OCI-LY3 (cell line): ENCODE results near the gene RHOB.

Experiments
- H2AFZ ChIP-seq: fragments of 200-600, 300-600 bp; shearing (Covaris generic); 2 replicates; pipeline ENCODE4 v1.6.0; 2014; ENCODE audit warnings: antibody characterized with exemption, low read depth, low read length
- H3K27ac ChIP-seq: fragments of 200-600, 300-600 bp; sonication (generic); 2 replicates; pipeline ENCODE4 v1.5.1; 2014; ENCODE audit warnings: mild to moderate bottlenecking, low read length, moderate library complexity, mixed read lengths
- H3K27me3 ChIP-seq: fragments of 200-600, 300-600 bp; sonication (generic); 2 replicates; pipeline ENCODE4 v1.6.1; 2014; ENCODE audit warnings: low read depth, low read length, mixed read lengths
- H3K36me3 ChIP-seq: fragments of 200-600, 300-600 bp; sonication (generic); replicated peaks from 2 replicates; pipeline ENCODE3; 2014; ENCODE audit warnings: low read depth, low read length, mixed read lengths
- H3K4me1 ChIP-seq: fragments of 300-600, 200-600 bp; sonication (generic); 2 replicates; pipeline ENCODE4 v1.6.1; 2014; ENCODE audit warnings: low read length, mixed read lengths
- H3K4me2 ChIP-seq: fragments of 200-600, 300-600 bp; sonication (generic); 2 replicates; pipeline ENCODE4 v1.6.1; 2014; ENCODE audit warnings: low read length, mixed read lengths
- H3K4me3 ChIP-seq: fragments of 300-600, 200-600 bp; sonication (generic); 2 replicates; pipeline ENCODE4 v1.5.1; 2014; ENCODE audit warnings: antibody characterized with exemption, mild to moderate bottlenecking, low read length, moderate library complexity
- H3K79me2 ChIP-seq: fragments of 300-600, 200-600 bp; shearing (Covaris generic); 2 replicates; pipeline ENCODE4 v1.6.1; 2014; ENCODE audit warnings: mild to moderate bottlenecking, low read length, mixed read lengths
- H3K9ac ChIP-seq: fragments of 300-600, 200-600 bp; shearing (Covaris generic); 2 replicates; pipeline ENCODE4 v1.6.0; 2014; ENCODE audit warnings: mild to moderate bottlenecking, low read length, moderate library complexity
- H3K9me3 ChIP-seq: fragments of 200-600, 300-600 bp; shearing (Covaris generic); 2 replicates; pipeline ENCODE4 v1.6.1; 2014; ENCODE audit warnings: low read length, mixed read lengths; ENCODE audit not compliant: insufficient read depth
- H4K20me1 ChIP-seq: fragments of 200-600, 300-600 bp; sonication (generic); 2 replicates; pipeline ENCODE4 v1.6.1; 2016; ENCODE audit warnings: low read length, mixed read lengths; ENCODE audit not compliant: insufficient read depth
- EZH2phosphoT487 ChIP-seq: fragments of 200-600 bp; shearing (Covaris generic); IDR thresholded peaks from 2 replicates; pipeline ENCODE4 v1.6.1; 2018; ENCODE audit warnings: antibody characterized with exemption, mixed run types, low read depth
- TF ChIP-seq, protein P1 (sequence below): fragments of 200-600, 300-600 bp; sonication (generic); IDR thresholded peaks from 2 replicates; pipeline ENCODE4 v1.5.1; 2014; ENCODE audit warnings: antibody characterized with exemption, low read length, low read depth

Gene RHOB

DNA sequence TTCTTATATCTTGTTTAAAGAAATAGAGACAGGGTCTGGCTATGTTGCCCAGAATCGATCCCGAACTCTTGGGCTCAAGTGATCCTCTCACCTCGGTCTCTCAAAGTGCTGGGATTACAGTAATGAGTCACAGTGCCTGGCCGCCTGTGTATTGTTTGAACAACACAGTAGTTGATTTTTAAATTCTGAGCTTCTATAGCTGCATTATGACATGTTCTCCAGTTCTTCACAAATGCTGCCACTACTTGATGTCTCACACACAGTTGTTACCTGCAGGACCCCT lies 7.7 kb upstream of the RHOB start:
- Histone ChIP-seq H3K27ac (no peak overlapping the region), H2AFZ (no peak overlapping the region), H3K9ac (no peak overlapping the region), H3K4me3 (no peak overlapping the region), H3K27me3 (peaks cover 40% of the 10 kb centered on the region), H3K4me1 (no peaks in the 10 kb centered on the region), H3K36me3 (no peaks in the 10 kb centered on the region), H3K4me2 (no peak overlapping the region), H4K20me1 (no peaks in the 10 kb centered on the region), H3K9me3 (no peaks in the 10 kb centered on the region), H3K79me2 (no peaks in the 10 kb centered on the region)
- TF ChIP-seq, protein P1, sequence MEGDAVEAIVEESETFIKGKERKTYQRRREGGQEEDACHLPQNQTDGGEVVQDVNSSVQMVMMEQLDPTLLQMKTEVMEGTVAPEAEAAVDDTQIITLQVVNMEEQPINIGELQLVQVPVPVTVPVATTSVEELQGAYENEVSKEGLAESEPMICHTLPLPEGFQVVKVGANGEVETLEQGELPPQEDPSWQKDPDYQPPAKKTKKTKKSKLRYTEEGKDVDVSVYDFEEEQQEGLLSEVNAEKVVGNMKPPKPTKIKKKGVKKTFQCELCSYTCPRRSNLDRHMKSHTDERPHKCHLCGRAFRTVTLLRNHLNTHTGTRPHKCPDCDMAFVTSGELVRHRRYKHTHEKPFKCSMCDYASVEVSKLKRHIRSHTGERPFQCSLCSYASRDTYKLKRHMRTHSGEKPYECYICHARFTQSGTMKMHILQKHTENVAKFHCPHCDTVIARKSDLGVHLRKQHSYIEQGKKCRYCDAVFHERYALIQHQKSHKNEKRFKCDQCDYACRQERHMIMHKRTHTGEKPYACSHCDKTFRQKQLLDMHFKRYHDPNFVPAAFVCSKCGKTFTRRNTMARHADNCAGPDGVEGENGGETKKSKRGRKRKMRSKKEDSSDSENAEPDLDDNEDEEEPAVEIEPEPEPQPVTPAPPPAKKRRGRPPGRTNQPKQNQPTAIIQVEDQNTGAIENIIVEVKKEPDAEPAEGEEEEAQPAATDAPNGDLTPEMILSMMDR, result no peak
- no peak for TF ChIP-seq EZH2phosphoT487

DNA sequence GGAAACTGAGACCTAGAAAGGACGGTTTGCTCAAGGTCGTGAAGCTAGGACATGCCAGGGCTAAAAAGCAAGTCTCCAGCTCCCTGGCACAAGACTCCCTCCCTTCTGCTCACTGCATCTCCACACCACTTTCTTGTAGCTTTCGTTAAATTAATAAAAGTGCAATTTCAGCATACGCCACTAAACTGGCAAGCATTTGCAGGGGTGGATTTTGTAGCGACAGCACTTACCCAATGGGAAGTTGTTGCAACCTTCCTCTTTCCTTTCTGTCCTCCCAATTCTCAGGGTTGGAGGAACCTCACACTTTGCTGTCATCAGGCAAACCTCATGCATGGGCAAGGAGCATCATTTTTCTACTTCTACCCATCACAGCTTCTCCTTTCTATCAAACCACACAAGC lies 7.4 kb upstream of the RHOB start:
- Histone ChIP-seq H3K27me3 (peaks cover 41% of the 10 kb centered on the region), H3K9me3 (no peaks in the 10 kb centered on the region), H2AFZ (no peak overlapping the region), H3K4me1 (no peaks in the 10 kb centered on the region), H3K4me3 (no peak overlapping the region), H3K9ac (no peak overlapping the region), H3K4me2 (no peak overlapping the region), H4K20me1 (no peaks in the 10 kb centered on the region), H3K27ac (no peak overlapping the region), H3K79me2 (no peaks in the 10 kb centered on the region), H3K36me3 (no peaks in the 10 kb centered on the region)
- TF ChIP-seq, protein P1, result no peak
- TF ChIP-seq EZH2phosphoT487, result no peak

DNA sequence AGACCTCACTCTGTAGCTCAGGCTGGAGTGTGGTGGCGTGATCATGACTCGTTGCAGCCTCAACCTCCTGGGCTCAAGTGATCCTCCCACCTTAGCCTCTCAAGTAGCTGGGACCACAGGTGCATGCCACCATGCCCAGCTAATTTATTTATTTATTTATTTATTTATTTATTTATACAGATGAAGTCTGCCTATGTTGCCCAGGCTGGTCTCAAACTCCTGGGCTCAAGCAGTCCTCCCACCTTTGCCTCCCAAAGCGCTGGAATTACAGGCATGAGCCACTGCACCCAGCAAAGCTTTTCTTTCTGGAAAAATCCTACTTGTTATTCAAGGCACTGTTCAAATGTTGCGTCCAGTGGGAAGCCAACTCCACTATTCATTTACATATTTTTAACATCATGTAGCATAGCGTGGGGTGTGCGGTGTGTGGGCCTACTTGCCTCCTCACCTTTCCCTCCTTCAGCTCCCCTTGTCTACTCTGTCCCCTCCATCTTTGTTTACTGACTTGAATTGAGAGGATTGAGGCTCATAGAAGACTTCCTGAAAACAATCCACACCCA lies 6.8 kb upstream of the RHOB start:
- Histone ChIP-seq H2AFZ (no peak overlapping the region), H3K79me2 (no peaks in the 10 kb centered on the region), H4K20me1 (no peaks in the 10 kb centered on the region), H3K9ac (no peak overlapping the region), H3K4me1 (no peaks in the 10 kb centered on the region), H3K36me3 (no peaks in the 10 kb centered on the region), H3K4me2 (no peak overlapping the region), H3K27me3 (peaks cover 47% of the 10 kb centered on the region), H3K27ac (no peak overlapping the region), H3K4me3 (no peak overlapping the region), H3K9me3 (no peaks in the 10 kb centered on the region)
- no peak for TF ChIP-seq EZH2phosphoT487
- TF ChIP-seq, protein P1, result no peak

DNA sequence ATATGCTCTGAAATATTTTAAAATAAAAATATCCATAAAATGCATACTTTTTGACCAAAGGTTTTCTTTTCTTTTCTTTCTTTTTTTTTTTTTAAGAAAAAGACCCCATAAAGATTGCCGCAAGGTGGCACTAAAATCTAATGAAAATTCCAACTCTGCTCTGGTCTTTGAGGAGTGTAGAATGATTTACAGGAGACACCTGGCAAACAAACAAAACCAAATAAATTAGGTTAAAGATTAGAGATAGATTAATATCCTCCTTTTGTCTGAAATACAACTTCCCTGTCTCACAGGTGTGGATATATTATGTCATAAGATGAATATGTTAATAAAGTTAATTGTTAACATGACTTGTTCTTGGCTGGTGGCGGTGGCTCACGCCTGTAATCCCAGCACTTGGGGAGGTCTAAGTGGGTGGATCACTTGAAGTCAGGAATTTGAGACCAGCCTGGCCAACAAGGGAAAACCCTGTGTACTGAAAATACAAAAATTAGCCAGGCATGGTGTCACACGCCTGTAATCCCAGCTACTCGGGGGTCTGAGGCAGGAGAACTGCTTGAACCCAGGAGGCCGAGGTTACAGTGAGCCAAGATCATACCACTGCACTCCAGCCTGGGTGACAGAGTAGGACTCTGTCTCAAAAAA lies 3.5 kb upstream of the RHOB start:
- H3K79me2 ChIP-seq, result no peaks in the 10 kb centered on the region
- TF ChIP-seq EZH2phosphoT487, result no peak
- TF ChIP-seq, protein P1, result peak; percentile 66
- no peak overlapping the region for H3K9ac ChIP-seq
- H3K4me2 ChIP-seq, result no peak overlapping the region
- H2AFZ ChIP-seq, result no peak overlapping the region
- peaks cover 32% of the 10 kb centered on the region for H3K27me3 ChIP-seq
- 0 out of 2 replicates have a peak, but pooled peaks cover 3% of the 10 kb centered on the region for H3K4me1 ChIP-seq
- H3K9me3 ChIP-seq, result no peaks in the 10 kb centered on the region
- H4K20me1 ChIP-seq, result no peaks in the 10 kb centered on the region
- H3K27ac ChIP-seq, result no peak overlapping the region
- no peaks in the 10 kb centered on the region for H3K36me3 ChIP-seq
- H3K4me3 ChIP-seq, result no peak overlapping the region
